Measurements from ENCODE around the gene FAS.

DNA sequence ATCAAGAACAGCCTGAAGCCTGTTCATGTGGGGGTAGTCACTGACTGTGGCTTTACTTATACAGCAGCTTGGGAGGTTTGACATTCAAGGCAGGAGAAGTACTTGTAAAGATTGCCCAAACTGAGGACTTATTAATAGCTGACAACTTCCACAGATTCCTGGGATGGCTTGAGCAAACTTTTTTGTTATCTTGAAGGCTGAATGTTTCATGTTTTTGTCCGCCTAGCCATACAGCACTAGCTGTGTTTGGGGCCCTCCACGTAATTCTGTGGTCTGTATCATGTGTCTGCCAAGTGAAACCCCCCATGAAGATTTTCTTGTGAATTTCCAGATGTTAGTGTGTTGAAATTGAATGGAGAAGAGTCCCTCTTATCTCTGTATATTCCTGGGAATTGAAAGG lies 38.6 kb downstream of the FAS start:
- TF ChIP-seq, protein P1, sequence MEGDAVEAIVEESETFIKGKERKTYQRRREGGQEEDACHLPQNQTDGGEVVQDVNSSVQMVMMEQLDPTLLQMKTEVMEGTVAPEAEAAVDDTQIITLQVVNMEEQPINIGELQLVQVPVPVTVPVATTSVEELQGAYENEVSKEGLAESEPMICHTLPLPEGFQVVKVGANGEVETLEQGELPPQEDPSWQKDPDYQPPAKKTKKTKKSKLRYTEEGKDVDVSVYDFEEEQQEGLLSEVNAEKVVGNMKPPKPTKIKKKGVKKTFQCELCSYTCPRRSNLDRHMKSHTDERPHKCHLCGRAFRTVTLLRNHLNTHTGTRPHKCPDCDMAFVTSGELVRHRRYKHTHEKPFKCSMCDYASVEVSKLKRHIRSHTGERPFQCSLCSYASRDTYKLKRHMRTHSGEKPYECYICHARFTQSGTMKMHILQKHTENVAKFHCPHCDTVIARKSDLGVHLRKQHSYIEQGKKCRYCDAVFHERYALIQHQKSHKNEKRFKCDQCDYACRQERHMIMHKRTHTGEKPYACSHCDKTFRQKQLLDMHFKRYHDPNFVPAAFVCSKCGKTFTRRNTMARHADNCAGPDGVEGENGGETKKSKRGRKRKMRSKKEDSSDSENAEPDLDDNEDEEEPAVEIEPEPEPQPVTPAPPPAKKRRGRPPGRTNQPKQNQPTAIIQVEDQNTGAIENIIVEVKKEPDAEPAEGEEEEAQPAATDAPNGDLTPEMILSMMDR (IDR thresholded peaks at IDR 0.05): no peak
- TF ChIP-seq POLR2A (IDR thresholded peaks at IDR 0.05): no peak
